Subcutaneous abdominal adipose tissue (tissue), 5 donors: Measurements from ENCODE around the gene FCGR3A.
"Not testable (repeated sequence)": the region's sequence is repeated elsewhere in the genome, so short reads cannot be mapped to it uniquely, and the experiment has no call there.

ENCODE experiments used
- H3K27ac ChIP-seq: one replicate; pipeline ENCODE4 v1.7.0; 2013; ENCODE audit warnings: low read depth, mild to moderate bottlenecking, inconsistent platforms, low read length, moderate library complexity
- H3K27me3 ChIP-seq, 5 donors: one replicate each; pipeline ENCODE4 v1.7.0; 2013; ENCODE audit warnings: low read length in 5 of 5, inconsistent platforms in 1 of 5; ENCODE audit not compliant: control insufficient read depth in 5 of 5, insufficient read depth in 4 of 5
- H3K36me3 ChIP-seq, 5 donors: one replicate each; pipeline ENCODE4 v1.7.0; 2013; ENCODE audit warnings: low read length in 5 of 5; ENCODE audit not compliant: control insufficient read depth in 5 of 5, insufficient read depth in 5 of 5
- H3K4me1 ChIP-seq, 5 donors: one replicate each; pipeline ENCODE4 v1.7.0; 2013; ENCODE audit warnings: low read length in 5 of 5, mild to moderate bottlenecking in 3 of 5, moderate library complexity in 1 of 5; ENCODE audit not compliant: control insufficient read depth in 5 of 5, insufficient read depth in 5 of 5
- H3K4me3 ChIP-seq, 5 donors: one replicate each; pipeline ENCODE4 v1.7.0; 2013; ENCODE audit warnings: low read length in 5 of 5, low read depth in 1 of 5
- H3K9ac ChIP-seq, 5 donors: one replicate each; pipeline ENCODE4 v1.7.0; 2013; ENCODE audit warnings: low read length in 5 of 5, mild to moderate bottlenecking in 4 of 5, moderate library complexity in 3 of 5
- H3K9me3 ChIP-seq, 5 donors: one replicate each; pipeline ENCODE4 v1.7.0; 2013; ENCODE audit warnings: low read length in 5 of 5; ENCODE audit not compliant: control insufficient read depth in 5 of 5
- donor health status: healthy.
- donor health status: healthy.
- donor health status: healthy.
- donor health status: healthy.
- donor health status: healthy.

Gene FCGR3A

GRCh38 chr1:161513448-161513780, 36.2 kb downstream of the FCGR3A start:
- H3K4me1 ChIP-seq, H3K9me3 ChIP-seq, H3K9ac ChIP-seq, H3K27me3 ChIP-seq, H3K4me3 ChIP-seq, H3K27ac ChIP-seq: not testable (repeated sequence)
- peaks cover 0 to 16% (median 0%) of the 10 kb centered on the region in 5 donors for H3K36me3 ChIP-seq

- H3K4me1 ChIP-seq, H3K9ac ChIP-seq: not testable (repeated sequence)
Observed at GRCh38 chr1:161512636-161513447, 36.8 kb downstream of the FCGR3A start.

GRCh38 chr1:161511756-161512060, 37.9 kb downstream of the FCGR3A start:
- H3K36me3 ChIP-seq: peaks cover 0 to 16% (median 0%) of the 10 kb centered on the region in 5 donors
- peaks cover 0 to 9% (median 2%) of the 10 kb centered on the region in 5 donors for H3K4me1 ChIP-seq
- H3K27me3 ChIP-seq: peaks cover 0 to 2% (median 0%) of the 10 kb centered on the region in 5 donors
- no peaks in the 10 kb centered on the region for H3K9me3 ChIP-seq
- no peak overlapping the region for H3K4me3 ChIP-seq
- no peak overlapping the region for H3K27ac ChIP-seq
- H3K9ac ChIP-seq: no peak overlapping the region

More at GRCh38 chr1:161512636-161513447, 36.8 kb downstream of the FCGR3A start:
- H3K27ac ChIP-seq, H3K4me3 ChIP-seq, H3K27me3 ChIP-seq, H3K9me3 ChIP-seq: not testable (repeated sequence)
- peaks cover 0 to 16% (median 0%) of the 10 kb centered on the region in 5 donors for H3K36me3 ChIP-seq

- Histone ChIP-seq H3K4me1 (peaks cover 0 to 9% (median 3%) of the 10 kb centered on the region in 5 donors), H3K4me3 (no peak overlapping the region), H3K27me3 (peaks cover 0 to 4% (median 0%) of the 10 kb centered on the region in 5 donors), H3K9ac (peak overlapping the region in 1 of 5 donors; percentile 58), H3K27ac (no peak overlapping the region), H3K36me3 (peaks cover 0 to 16% (median 0%) of the 10 kb centered on the region in 5 donors), H3K9me3 (no peaks in the 10 kb centered on the region)
Observed at GRCh38 chr1:161511018-161511755, 38.4 kb downstream of the FCGR3A start.

- Histone ChIP-seq H3K27me3 (peaks cover 0 to 7% (median 2%) of the 10 kb centered on the region in 5 donors), H3K36me3 (peaks cover 0 to 16% (median 0%) of the 10 kb centered on the region in 5 donors), H3K27ac (no peak overlapping the region), H3K4me3 (no peak overlapping the region), H3K4me1 (peaks cover 0 to 9% (median 3%) of the 10 kb centered on the region in 5 donors), H3K9me3 (no peaks in the 10 kb centered on the region), H3K9ac (no peak overlapping the region)
Observed at GRCh38 chr1:161510477-161510876, 39.1 kb downstream of the FCGR3A start.

- Histone ChIP-seq H3K27me3 (peaks cover 0 to 12% (median 3%) of the 10 kb centered on the region in 5 donors), H3K9me3 (no peaks in the 10 kb centered on the region), H3K4me3 (peak overlapping the region; percentile 1 to 59 (median 39)), H3K4me1 (peaks cover 0 to 7% (median 3%) of the 10 kb centered on the region in 5 donors), H3K27ac (peak overlapping the region; percentile 60), H3K36me3 (peaks cover 0 to 16% (median 0%) of the 10 kb centered on the region in 5 donors), H3K9ac (peak overlapping the region in 2 of 5 donors; percentile 18 to 64)
Observed at GRCh38 chr1:161506336-161507223, 43.0 kb downstream of the FCGR3A start.

GRCh38 chr1:161505686-161506085, 43.9 kb downstream of the FCGR3A start:
- Histone ChIP-seq H3K36me3 (peaks cover 0 to 10% (median 0%) of the 10 kb centered on the region in 5 donors), H3K4me1 (peaks cover 0 to 5% (median 3%) of the 10 kb centered on the region in 5 donors), H3K9me3 (no peaks in the 10 kb centered on the region), H3K4me3 (peak overlapping the region; percentile 26 to 59 (median 56)), H3K27me3 (peaks cover 0 to 12% (median 3%) of the 10 kb centered on the region in 5 donors), H3K9ac (peak overlapping the region in 3 of 5 donors; percentile 18 to 64 (median 26)), H3K27ac (peak overlapping the region; percentile 60)

GRCh38 chr1:161503394-161503748, 46.2 kb downstream of the FCGR3A start:
- Histone ChIP-seq H3K4me1 (peaks cover 0 to 8% (median 2%) of the 10 kb centered on the region in 5 donors), H3K27ac (no peak overlapping the region), H3K4me3 (no peak overlapping the region), H3K27me3 (peaks cover 0 to 15% (median 3%) of the 10 kb centered on the region in 5 donors), H3K9ac (no peak overlapping the region), H3K36me3 (no peaks in the 10 kb centered on the region), H3K9me3 (no peaks in the 10 kb centered on the region)

GRCh38 chr1:161502641-161503393, 46.8 kb downstream of the FCGR3A start:
- peaks cover 0 to 8% (median 2%) of the 10 kb centered on the region in 5 donors for H3K4me1 ChIP-seq
- no peak overlapping the region for H3K27ac ChIP-seq
- no peaks in the 10 kb centered on the region for H3K36me3 ChIP-seq
- H3K4me3 ChIP-seq: no peak overlapping the region
- H3K9me3 ChIP-seq: no peaks in the 10 kb centered on the region
- no peak overlapping the region for H3K9ac ChIP-seq
- H3K27me3 ChIP-seq: peaks cover 0 to 15% (median 3%) of the 10 kb centered on the region in 5 donors
